ENCODE results near the gene DIPK1B.
"Not testable (repeated sequence)": the region's sequence is repeated elsewhere in the genome, so short reads cannot be mapped to it uniquely, and the experiment has no call there.

Gene DIPK1B

GRCh38 chr9:136753371-136754058 is 41.1 kb downstream of the DIPK1B start:
- DNase-seq (ENCODE audit: low read depth), result no peak
- no peak for TF ChIP-seq CTCF (conservative IDR thresholded peaks at IDR 0.05; ENCODE audit: control insufficient read depth, insufficient read depth, low read depth, low read length)
- H3K4me3 ChIP-seq (ENCODE audit: control insufficient read depth, low read depth, low read length), result no peak overlapping the region

- no peak overlapping the region for H3K4me3 ChIP-seq (ENCODE audit: control insufficient read depth, low read depth, low read length)
- no peak for DNase-seq (ENCODE audit: low read depth)
- no peak for TF ChIP-seq CTCF (conservative IDR thresholded peaks at IDR 0.05; ENCODE audit: control insufficient read depth, insufficient read depth, low read depth, low read length)
Measured at GRCh38 chr9:136754059-136754572, 41.7 kb downstream of the DIPK1B start.

GRCh38 chr9:136754626-136755301 is 42.4 kb downstream of the DIPK1B start:
- H3K4me3 ChIP-seq (ENCODE audit: control insufficient read depth, low read depth, low read length), result no peak overlapping the region
- no peak for DNase-seq (ENCODE audit: low read depth)
- no peak for TF ChIP-seq CTCF (conservative IDR thresholded peaks at IDR 0.05; ENCODE audit: control insufficient read depth, insufficient read depth, low read depth, low read length)

- not testable (repeated sequence) for DNase-seq (ENCODE audit: low read depth); H3K4me3 ChIP-seq (ENCODE audit: control insufficient read depth, low read depth, low read length)
Measured at GRCh38 chr9:136755302-136756133, 43.1 kb downstream of the DIPK1B start.

- no peak for DNase-seq (ENCODE audit: low read depth)
- no peak overlapping the region for H3K4me3 ChIP-seq (ENCODE audit: control insufficient read depth, low read depth, low read length)
- no peak for TF ChIP-seq CTCF (conservative IDR thresholded peaks at IDR 0.05; ENCODE audit: control insufficient read depth, insufficient read depth, low read depth, low read length)
Measured at GRCh38 chr9:136756134-136756438, 43.7 kb downstream of the DIPK1B start.

- no peak for DNase-seq (ENCODE audit: low read depth)
- no peak overlapping the region for H3K4me3 ChIP-seq (ENCODE audit: control insufficient read depth, low read depth, low read length)
- TF ChIP-seq CTCF (conservative IDR thresholded peaks at IDR 0.05; ENCODE audit: control insufficient read depth, insufficient read depth, low read depth, low read length), result no peak
Measured at GRCh38 chr9:136756836-136757235, 44.5 kb downstream of the DIPK1B start.

- TF ChIP-seq CTCF (conservative IDR thresholded peaks at IDR 0.05; ENCODE audit: control insufficient read depth, insufficient read depth, low read depth, low read length), result no peak
- no peak overlapping the region for H3K4me3 ChIP-seq (ENCODE audit: control insufficient read depth, low read depth, low read length)
- no peak for DNase-seq (ENCODE audit: low read depth)
Measured at GRCh38 chr9:136757328-136757727, 45.0 kb downstream of the DIPK1B start.

Data from fibroblast of mammary gland (primary cell).